C4-2B (cell line): ENCODE data around the gene SSC5D.

Source experiments
- CTCF ChIP-seq: fragments of 450-650 bp; conservative IDR thresholded peaks from 2 replicates; pipeline ENCODE4 v1.5.1; 2017; ENCODE audit warnings: mild to moderate bottlenecking
- ZFX ChIP-seq: fragments of 450-650 bp; IDR thresholded peaks from 2 replicates; pipeline ENCODE4 v1.6.1; 2017

- TF ChIP-seq CTCF (no peak), ZFX (no peak)
Observed at GRCh38 chr19:55488986-55489710, 912 bp downstream of the SSC5D start.
